HCT116 (cell line): ENCODE results near the gene ANXA7. TPM values are rescaled to one million over a fixed set of nuclear protein-coding genes. Genes with fewer than 3 reads are reported as not detected.

Experiments
- ATAC-seq: fragments of 200-7000 bp; cut with Tn5 transposase; 2 replicates; pipeline ENCODE4 v1.9.1; 2020; ENCODE audit warnings: mild to moderate bottlenecking, moderate library complexity
- BruUV-seq: library from RNA; stranded (reverse); fragments of 400-500 nt; replicated peaks from 2 replicates; lab custom pipeline; 2021; lab: Mats Ljungman, UMichigan
- CTCF ChIA-PET: fragments of 300-600 bp; sonication (Branson Sonifier 250); formaldehyde crosslinking; loops from one replicate; lab custom pipeline; 2021; ENCODE audit warnings: antibody characterized with exemption; lab: Charles Lee
- POLR2A ChIA-PET: fragments of 300-600, 350-600 bp; sonication (Branson Sonifier 250); formaldehyde crosslinking; loops from one replicate; lab custom pipeline; 2021; ENCODE audit warnings: antibody characterized with exemption; lab: Charles Lee
- RAD21 ChIA-PET, 2 experiments: fragments of 300-600 bp; sonication (Branson Sonifier 250); formaldehyde crosslinking; loops; one replicate each; lab custom pipeline; 2023; ENCODE audit warnings: low total read pairs in 2 of 2; ENCODE audit not compliant: uncharacterized antibody in 2 of 2, unreplicated experiment in 2 of 2, low non-redundant PET in 1 of 2; lab: Charles Lee
- DNase-seq: peaks from one replicate; pipeline ENCODE4 v3.0.0-alpha.2; 2010; ENCODE audit warnings: low read depth, low spot score
- H2AFZ ChIP-seq: fragments of 200-600 bp; shearing (Covaris generic), sonication (generic); 2 replicates; pipeline ENCODE4 v1.6.1; 2017; ENCODE audit warnings: low read depth, mixed run types, mixed read lengths, antibody characterized with exemption, low read length; ENCODE audit not compliant: poor library complexity, severe bottlenecking
- H3K27ac ChIP-seq: 2 replicates; pipeline ENCODE4 v1.5.1; 2012; ENCODE audit warnings: low read depth, low read length
- H3K27me3 ChIP-seq: fragments of 200-600 bp; sonication (generic); 2 replicates; pipeline ENCODE4 v1.6.1; 2016; ENCODE audit warnings: mixed run types, low read length, mixed read lengths; ENCODE audit not compliant: insufficient read depth
- H3K36me3 ChIP-seq, 2 experiments: fragments of 200-500 bp in 1 of 2; fragments of 200-600 bp in 1 of 2; sonication (Bioruptor generic) in 1 of 2; sonication (generic) in 1 of 2; 2 replicates each; pipeline versions ENCODE4 v1.5.1 to v1.6.1; 2014 to 2016; ENCODE audit warnings: low read length in 2 of 2, inconsistent platforms in 1 of 2, mixed read lengths in 1 of 2, mixed run types in 1 of 2; ENCODE audit not compliant: insufficient read depth in 2 of 2, control insufficient read depth in 1 of 2
- H3K4me1 ChIP-seq, 2 experiments: fragments of 200-600 bp in 1 of 2; sonication (generic) in 1 of 2; 2 replicates each; pipeline versions ENCODE4 v1.5.1 to v1.6.1; 2012 to 2017; ENCODE audit warnings: low read length in 2 of 2, inconsistent platforms in 1 of 2, mild to moderate bottlenecking in 1 of 2, mixed read lengths in 1 of 2, mixed run types in 1 of 2, moderate library complexity in 1 of 2; ENCODE audit not compliant: insufficient read depth in 2 of 2, control insufficient read depth in 1 of 2
- H3K4me2 ChIP-seq: fragments of 200-600 bp; sonication (generic); 2 replicates; pipeline ENCODE4 v1.6.1; 2017; ENCODE audit warnings: mixed run types, low read length, mixed read lengths
- H3K4me3 ChIP-seq, 2 experiments: fragments of 200-600 bp in 1 of 2; sonication (generic) in 1 of 2; replicated peaks in 1 of 2; 2 replicates each; pipeline ENCODE4 v1.5.1; 2011 to 2016; ENCODE audit warnings: low read length in 2 of 2, control low read depth in 1 of 2, low read depth in 1 of 2, mild to moderate bottlenecking in 1 of 2, mixed read lengths in 1 of 2, mixed run types in 1 of 2
- H3K79me2 ChIP-seq: fragments of 200-600 bp; sonication (generic); 2 replicates; pipeline ENCODE4 v1.6.1; 2017; ENCODE audit warnings: mild to moderate bottlenecking, mixed run types, low read length, moderate library complexity, mixed read lengths; ENCODE audit not compliant: insufficient read depth
- H3K9ac ChIP-seq: fragments of 200-600 bp; sonication (generic); 2 replicates; pipeline ENCODE4 v1.6.1; 2016; ENCODE audit warnings: low read length, mixed read lengths
- H3K9me2 ChIP-seq: fragments of 200-600 bp; sonication (generic), shearing (Covaris generic); 2 replicates; pipeline ENCODE4 v1.6.1; 2017; ENCODE audit warnings: mixed run types, mild to moderate bottlenecking, moderate library complexity; ENCODE audit not compliant: insufficient read depth
- H3K9me3 ChIP-seq, 2 experiments: fragments of 200-500 bp in 1 of 2; fragments of 200-600 bp in 1 of 2; sonication (Bioruptor generic) in 1 of 2; sonication (generic) in 1 of 2; 2 replicates each; pipeline ENCODE4 v1.6.1; 2014 to 2017; ENCODE audit warnings: low read length in 2 of 2, mixed read lengths in 2 of 2, inconsistent platforms in 1 of 2, low read depth in 1 of 2, mild to moderate bottlenecking in 1 of 2, mixed run types in 1 of 2, moderate library complexity in 1 of 2; ENCODE audit not compliant: control insufficient read depth in 1 of 2, insufficient read depth in 1 of 2
- H4K20me1 ChIP-seq: fragments of 200-600 bp; sonication (generic), shearing (Covaris generic); 2 replicates; pipeline ENCODE4 v1.6.1; 2017; ENCODE audit warnings: mixed run types, mild to moderate bottlenecking, moderate library complexity; ENCODE audit not compliant: insufficient read depth
- CEBPB ChIP-seq: IDR thresholded peaks from 2 replicates; pipeline ENCODE4 v1.6.1; 2012; ENCODE audit warnings: low read depth
- ELF1 ChIP-seq: IDR thresholded peaks from 2 replicates; pipeline ENCODE4 v1.6.1; 2012; ENCODE audit warnings: low read depth, borderline replicate concordance
- EZH2phosphoT487 ChIP-seq: fragments of 200-600 bp; IDR thresholded peaks from 2 replicates; pipeline ENCODE4 v1.6.1; 2018; ENCODE audit warnings: antibody characterized with exemption, borderline replicate concordance
- FOSL1 ChIP-seq: IDR thresholded peaks from 2 replicates; pipeline ENCODE4 v1.6.1; 2012; ENCODE audit warnings: low read depth
- RAD21 ChIP-seq: IDR thresholded peaks from 2 replicates; pipeline ENCODE4 v1.6.1; 2012; ENCODE audit warnings: low read depth, mild to moderate bottlenecking
- SIN3A ChIP-seq: IDR thresholded peaks from 2 replicates; pipeline ENCODE4 v1.6.1; 2012; ENCODE audit warnings: low read depth
- SP1 ChIP-seq: IDR thresholded peaks from 2 replicates; pipeline ENCODE4 v1.6.1; 2012; ENCODE audit warnings: low read depth
- SRF ChIP-seq: IDR thresholded peaks from 2 replicates; pipeline ENCODE4 v1.6.1; 2012; ENCODE audit warnings: low read depth
- ZNF274 ChIP-seq: fragments of 200-500 bp; sonication (Bioruptor generic); IDR thresholded peaks from 2 replicates; pipeline ENCODE4 v1.6.1; 2014; ENCODE audit warnings: mild to moderate bottlenecking, low read depth, low read length, inconsistent platforms
- intact Hi-C: fragments of 100-400 bp; cut with micrococcal nuclease; formaldehyde crosslinking; loops from 2 replicates; pipeline ENCODE4 v1.10.0; 2022
- total RNA-seq: library from RNA; stranded (reverse); gene quantifications from one replicate; pipeline ENCODE4 v1.2.1, GENCODE V29; 2021; ENCODE audit not compliant: unreplicated experiment
- TF ChIP-seq, protein P1 (sequence below): IDR thresholded peaks from 2 replicates; pipeline ENCODE4 v1.6.1; 2012; ENCODE audit warnings: low read depth
- TF ChIP-seq, protein P2 (sequence below): IDR thresholded peaks from 2 replicates; pipeline ENCODE4 v1.6.1; 2012
- TF ChIP-seq, protein P3 (sequence below), 3 experiments: fragments of 200-600 bp in 1 of 3; sonication (generic) in 1 of 3; IDR thresholded peaks in 2 of 3; conservative IDR thresholded peaks in 1 of 3; 2 replicates each; pipeline ENCODE4 v1.5.1; 2012 to 2017; ENCODE audit warnings: low read depth in 2 of 3, low read length in 2 of 3, antibody characterized with exemption in 1 of 3, borderline replicate concordance in 1 of 3, control low read depth in 1 of 3, mild to moderate bottlenecking in 1 of 3, mixed read lengths in 1 of 3, mixed run types in 1 of 3, moderate library complexity in 1 of 3; ENCODE audit not compliant: insufficient read depth in 1 of 3

ANXA7 gene
- total RNA-seq, 1 experiment from 2014 or later, result 105 TPM

DNA sequence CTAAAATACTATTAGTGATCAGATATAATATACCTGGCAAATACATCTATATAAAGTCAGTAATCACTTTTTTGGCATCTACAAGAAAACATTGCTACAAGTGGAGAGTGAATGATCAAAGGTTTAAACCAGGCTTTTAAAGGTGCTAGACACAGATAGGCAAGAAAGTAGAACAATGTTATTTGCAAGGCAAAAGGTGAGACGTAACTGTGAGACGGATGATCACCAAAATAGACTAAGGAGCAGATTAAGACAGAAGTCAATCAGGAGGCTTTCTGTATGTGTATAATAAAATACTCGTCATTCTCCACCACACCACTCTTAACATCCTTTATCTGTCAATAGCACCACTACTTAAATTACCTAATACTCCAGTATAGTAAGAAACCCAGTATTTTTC lies 8.3 kb downstream of the ANXA7 start:
- H3K79me2 ChIP-seq, result peaks cover 97% of the 10 kb centered on the region
- peaks cover 9% of the 10 kb centered on the region; the same call in 1 of the 2 replicates for H4K20me1 ChIP-seq
- ChIA-PET RAD21 (no interaction called here), POLR2A (no interaction called here), CTCF (no interaction called here)
- H3K27me3 ChIP-seq, result no peaks in the 10 kb centered on the region
- no peaks in the 10 kb centered on the region for H3K9me3 ChIP-seq
- no peak overlapping the region for H3K9ac ChIP-seq
- H3K27ac ChIP-seq, result no peak overlapping the region
- ATAC-seq (no peak), DNase-seq (no peak)
- no peak overlapping the region for H3K4me2 ChIP-seq
- no peak overlapping the region for H2AFZ ChIP-seq
- 0 out of 4 replicates have a peak, but pooled peaks cover 0 to under 1% of the 10 kb centered on the region in 2 experiments for H3K36me3 ChIP-seq
- no TSS peak for BruUV-seq
- peaks cover 5 to 16% of the 10 kb centered on the region in 2 experiments for H3K4me1 ChIP-seq
- no peak for TF ChIP-seq ELF1
- TF ChIP-seq, protein P1, sequence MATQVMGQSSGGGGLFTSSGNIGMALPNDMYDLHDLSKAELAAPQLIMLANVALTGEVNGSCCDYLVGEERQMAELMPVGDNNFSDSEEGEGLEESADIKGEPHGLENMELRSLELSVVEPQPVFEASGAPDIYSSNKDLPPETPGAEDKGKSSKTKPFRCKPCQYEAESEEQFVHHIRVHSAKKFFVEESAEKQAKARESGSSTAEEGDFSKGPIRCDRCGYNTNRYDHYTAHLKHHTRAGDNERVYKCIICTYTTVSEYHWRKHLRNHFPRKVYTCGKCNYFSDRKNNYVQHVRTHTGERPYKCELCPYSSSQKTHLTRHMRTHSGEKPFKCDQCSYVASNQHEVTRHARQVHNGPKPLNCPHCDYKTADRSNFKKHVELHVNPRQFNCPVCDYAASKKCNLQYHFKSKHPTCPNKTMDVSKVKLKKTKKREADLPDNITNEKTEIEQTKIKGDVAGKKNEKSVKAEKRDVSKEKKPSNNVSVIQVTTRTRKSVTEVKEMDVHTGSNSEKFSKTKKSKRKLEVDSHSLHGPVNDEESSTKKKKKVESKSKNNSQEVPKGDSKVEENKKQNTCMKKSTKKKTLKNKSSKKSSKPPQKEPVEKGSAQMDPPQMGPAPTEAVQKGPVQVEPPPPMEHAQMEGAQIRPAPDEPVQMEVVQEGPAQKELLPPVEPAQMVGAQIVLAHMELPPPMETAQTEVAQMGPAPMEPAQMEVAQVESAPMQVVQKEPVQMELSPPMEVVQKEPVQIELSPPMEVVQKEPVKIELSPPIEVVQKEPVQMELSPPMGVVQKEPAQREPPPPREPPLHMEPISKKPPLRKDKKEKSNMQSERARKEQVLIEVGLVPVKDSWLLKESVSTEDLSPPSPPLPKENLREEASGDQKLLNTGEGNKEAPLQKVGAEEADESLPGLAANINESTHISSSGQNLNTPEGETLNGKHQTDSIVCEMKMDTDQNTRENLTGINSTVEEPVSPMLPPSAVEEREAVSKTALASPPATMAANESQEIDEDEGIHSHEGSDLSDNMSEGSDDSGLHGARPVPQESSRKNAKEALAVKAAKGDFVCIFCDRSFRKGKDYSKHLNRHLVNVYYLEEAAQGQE, result no peak
- TF ChIP-seq, protein P2, sequence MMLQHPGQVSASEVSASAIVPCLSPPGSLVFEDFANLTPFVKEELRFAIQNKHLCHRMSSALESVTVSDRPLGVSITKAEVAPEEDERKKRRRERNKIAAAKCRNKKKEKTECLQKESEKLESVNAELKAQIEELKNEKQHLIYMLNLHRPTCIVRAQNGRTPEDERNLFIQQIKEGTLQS, result no peak
- TF ChIP-seq SRF, result no peak
- no peak for TF ChIP-seq FOSL1
- TF ChIP-seq, protein P3, sequence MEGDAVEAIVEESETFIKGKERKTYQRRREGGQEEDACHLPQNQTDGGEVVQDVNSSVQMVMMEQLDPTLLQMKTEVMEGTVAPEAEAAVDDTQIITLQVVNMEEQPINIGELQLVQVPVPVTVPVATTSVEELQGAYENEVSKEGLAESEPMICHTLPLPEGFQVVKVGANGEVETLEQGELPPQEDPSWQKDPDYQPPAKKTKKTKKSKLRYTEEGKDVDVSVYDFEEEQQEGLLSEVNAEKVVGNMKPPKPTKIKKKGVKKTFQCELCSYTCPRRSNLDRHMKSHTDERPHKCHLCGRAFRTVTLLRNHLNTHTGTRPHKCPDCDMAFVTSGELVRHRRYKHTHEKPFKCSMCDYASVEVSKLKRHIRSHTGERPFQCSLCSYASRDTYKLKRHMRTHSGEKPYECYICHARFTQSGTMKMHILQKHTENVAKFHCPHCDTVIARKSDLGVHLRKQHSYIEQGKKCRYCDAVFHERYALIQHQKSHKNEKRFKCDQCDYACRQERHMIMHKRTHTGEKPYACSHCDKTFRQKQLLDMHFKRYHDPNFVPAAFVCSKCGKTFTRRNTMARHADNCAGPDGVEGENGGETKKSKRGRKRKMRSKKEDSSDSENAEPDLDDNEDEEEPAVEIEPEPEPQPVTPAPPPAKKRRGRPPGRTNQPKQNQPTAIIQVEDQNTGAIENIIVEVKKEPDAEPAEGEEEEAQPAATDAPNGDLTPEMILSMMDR (IDR thresholded peaks at IDR 0.05 in 2 of 3, conservative IDR thresholded peaks at IDR 0.05 in 1 of 3; ENCODE audit: borderline replicate concordance in 1 of 3, insufficient read depth in 1 of 3, low read depth in 2 of 3, low read length in 2 of 3), result no peak
- no peak for TF ChIP-seq SP1
- no peak for TF ChIP-seq CEBPB
- TF ChIP-seq SIN3A, result no peak
- TF ChIP-seq ZNF274, result no peak
- no peak for TF ChIP-seq RAD21
- no peak for TF ChIP-seq EZH2phosphoT487
- no peaks in the 10 kb centered on the region for H3K9me2 ChIP-seq
- H3K4me3 ChIP-seq, result no peak overlapping the region
- intact Hi-C loops, result no loop called here
